ENCODE data around the gene ADCY4.
"Not testable (repeated sequence)": the region's sequence is repeated elsewhere in the genome, so short reads cannot be mapped to it uniquely, and the experiment has no call there.

Gene ADCY4

GRCh38 chr14:24361326-24361725 is 26.5 kb upstream of the ADCY4 start:
- TF ChIP-seq CTCF (conservative IDR thresholded peaks at IDR 0.05), result no peak
- no peak for TF ChIP-seq ZFX (IDR thresholded peaks at IDR 0.05)
- no peak overlapping the region for H3K27ac ChIP-seq

- no peak overlapping the region for H3K27ac ChIP-seq
- TF ChIP-seq ZFX (IDR thresholded peaks at IDR 0.05) (no peak), CTCF (conservative IDR thresholded peaks at IDR 0.05) (no peak)
These were observed 25.4 kb upstream of the ADCY4 start for GRCh38 chr14:24360281-24360680.

GRCh38 chr14:24356208-24356607 is 21.3 kb upstream of the ADCY4 start:
- no peak overlapping the region for H3K27ac ChIP-seq
- TF ChIP-seq ZFX (IDR thresholded peaks at IDR 0.05) (no peak), CTCF (conservative IDR thresholded peaks at IDR 0.05) (no peak)

DNA sequence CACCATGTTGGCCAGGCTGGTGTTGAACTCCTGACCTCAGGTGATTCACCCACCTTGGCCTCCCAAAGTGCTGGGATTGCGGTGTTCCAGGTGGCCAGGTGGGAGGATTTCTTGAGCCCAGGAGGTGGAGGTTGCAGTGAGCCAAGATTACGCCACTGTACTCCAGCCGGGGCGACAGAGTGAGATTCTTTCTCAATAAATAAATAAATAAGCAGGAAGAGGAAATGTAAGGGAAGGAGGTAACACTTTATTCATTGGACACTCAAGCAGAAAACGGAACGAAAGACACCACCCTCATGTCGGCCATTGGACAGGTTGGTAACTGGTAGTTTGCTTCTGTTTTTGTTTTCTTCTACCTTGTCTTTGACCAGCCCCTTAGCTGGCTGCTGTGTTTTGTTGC is 20.1 kb upstream of the ADCY4 start:
- H3K27ac ChIP-seq, result no peak overlapping the region
- TF ChIP-seq CTCF (conservative IDR thresholded peaks at IDR 0.05) (no peak), ZFX (IDR thresholded peaks at IDR 0.05) (no peak)

- H3K27ac ChIP-seq, result not testable (repeated sequence)
These were observed 19.6 kb upstream of the ADCY4 start for GRCh38 chr14:24354482-24354825.

DNA sequence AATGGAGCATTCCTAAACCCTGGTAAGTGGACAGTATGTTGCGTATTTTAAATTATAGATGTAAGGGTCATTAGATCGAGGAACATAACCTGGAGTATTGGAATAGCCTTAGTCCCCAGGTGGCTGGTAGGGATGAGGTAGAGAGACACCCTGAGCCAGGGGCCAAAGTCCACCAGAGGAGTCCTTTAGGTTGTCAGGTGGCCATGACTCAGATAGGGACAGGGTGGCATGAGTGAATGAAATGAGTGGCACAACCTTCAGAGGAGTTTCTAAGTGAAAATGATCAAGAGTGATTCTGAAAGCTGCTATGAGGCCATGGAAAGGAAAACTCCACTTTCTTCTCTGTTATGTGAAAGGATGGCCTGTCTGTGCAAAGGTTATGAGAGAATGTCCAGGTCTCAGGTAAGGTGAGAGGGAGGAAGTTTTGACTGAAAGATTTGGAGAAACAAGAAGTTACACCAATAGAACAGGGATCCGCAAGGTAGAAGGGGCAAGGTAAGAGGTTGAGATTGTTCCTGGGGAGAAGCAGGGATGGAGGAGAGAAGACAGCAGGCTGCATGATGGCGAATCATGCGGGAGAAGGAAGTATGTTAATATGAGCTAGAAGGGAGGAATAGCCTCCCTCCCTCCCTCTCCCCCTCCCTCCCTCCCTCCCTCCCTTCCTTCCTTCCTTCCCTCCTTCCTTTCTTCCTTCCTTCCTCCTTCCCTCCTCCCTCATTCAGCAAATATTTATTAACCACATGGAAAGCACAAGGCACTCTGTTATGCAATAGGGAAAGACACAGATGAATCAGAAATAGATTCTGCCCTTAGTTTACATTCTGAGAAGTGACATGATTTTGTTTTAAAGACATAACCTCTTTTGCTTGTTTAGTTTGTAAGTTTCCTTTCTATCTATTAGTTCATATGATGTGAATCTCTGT is 18.9 kb upstream of the ADCY4 start:
- TF ChIP-seq ZFX (IDR thresholded peaks at IDR 0.05), result no peak
- no peak overlapping the region for H3K27ac ChIP-seq

- H3K27ac ChIP-seq, result no peak overlapping the region
- TF ChIP-seq CTCF (conservative IDR thresholded peaks at IDR 0.05) (no peak), ZFX (IDR thresholded peaks at IDR 0.05) (no peak)
These were observed 16.6 kb upstream of the ADCY4 start for GRCh38 chr14:24351517-24351916.

DNA sequence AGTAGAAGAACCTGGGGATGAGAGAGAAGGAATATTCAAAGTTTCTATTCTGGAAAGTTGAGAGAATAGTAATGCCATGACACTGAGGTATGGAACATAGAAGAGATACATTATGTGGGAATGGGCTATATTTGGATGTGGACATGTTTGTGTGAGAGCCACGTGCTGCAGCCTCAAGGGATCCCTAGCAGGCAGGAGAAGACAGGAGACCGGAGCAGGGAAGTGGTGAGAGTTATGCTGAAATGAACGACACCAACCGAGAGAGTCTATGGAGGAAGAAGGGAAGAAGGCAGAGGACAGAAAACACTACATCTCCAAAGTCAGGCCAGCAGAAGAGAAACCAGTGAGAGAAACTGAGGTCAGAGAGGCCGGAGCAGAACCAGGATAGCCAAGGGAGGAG is 14.9 kb upstream of the ADCY4 start:
- H3K27ac ChIP-seq, result no peak overlapping the region
- TF ChIP-seq ZFX (IDR thresholded peaks at IDR 0.05), result no peak
- no peak for TF ChIP-seq CTCF (conservative IDR thresholded peaks at IDR 0.05)
